Heart left ventricle (tissue), 16 donors: ENCODE measurements around the gene ANKDD1A. TPM values are rescaled to one million over a fixed set of nuclear protein-coding genes. Genes with fewer than 3 reads are reported as not detected.
A peak's percentile ranks its signal among the peaks of the same experiment; 100 is the strongest.

Source experiments
- ATAC-seq, 4 donors: fragments of 200-7000 bp; cut with Tn5 transposase; one replicate each; pipeline ENCODE4 v1.9.1; 2020 to 2022; ENCODE audit warnings: moderate library complexity in 4 of 4, mild to moderate bottlenecking in 3 of 4, moderate number of reproducible peaks in 1 of 4
- DNase-seq, 5 donors: peaks; one replicate each; pipeline ENCODE4 v3.0.0-alpha.2; 2020
- H3K27ac ChIP-seq, 12 donors: fragments of 200-600 bp; sonication (generic) in 4 of 12; one replicate each; pipeline versions ENCODE4 v1.5.0 to v1.8.0; 2016 to 2022; ENCODE audit warnings: mild to moderate bottlenecking in 2 of 12
- H3K27me3 ChIP-seq, 9 donors: fragments of 200-600 bp; sonication (generic) in 2 of 9; one replicate each; pipeline versions ENCODE4 v1.5.1 to v1.8.0; 2016 to 2022; ENCODE audit warnings: mild to moderate bottlenecking in 3 of 9
- H3K36me3 ChIP-seq, 9 donors: fragments of 200-600 bp; sonication (generic) in 2 of 9; one replicate each; pipeline versions ENCODE4 v1.5.0 to v1.8.0; 2018 to 2022; ENCODE audit warnings: mild to moderate bottlenecking in 2 of 9
- H3K4me1 ChIP-seq, 12 donors: fragments of 200-600 bp; sonication (generic) in 4 of 12; one replicate each; pipeline versions ENCODE4 v1.5.0 to v1.8.0; 2016 to 2022; ENCODE audit warnings: mild to moderate bottlenecking in 3 of 12
- H3K4me3 ChIP-seq, 12 donors: fragments of 200-600 bp; sonication (generic) in 4 of 12; one replicate each; pipeline versions ENCODE4 v1.5.0 to v1.8.0; 2017 to 2022; ENCODE audit warnings: mild to moderate bottlenecking in 9 of 12, moderate library complexity in 4 of 12
- H3K9me3 ChIP-seq, 12 donors: fragments of 200-600 bp; sonication (generic) in 4 of 12; one replicate each; pipeline versions ENCODE4 v1.5.0 to v1.8.0; 2016 to 2022; ENCODE audit warnings: mild to moderate bottlenecking in 1 of 12
- CTCF ChIP-seq, 12 donors: fragments of 200-600 bp; sonication (generic) in 4 of 12; IDR thresholded peaks; one replicate each; pipeline versions ENCODE4 v1.5.0 to v1.8.0; 2018 to 2022; ENCODE audit warnings: antibody characterized with exemption in 12 of 12, mild to moderate bottlenecking in 5 of 12
- POLR2A ChIP-seq, 2 donors: fragments of 450-650 bp; IDR thresholded peaks; one replicate each; pipeline ENCODE4 v1.6.1; 2017; ENCODE audit warnings: antibody characterized with exemption in 2 of 2, mild to moderate bottlenecking in 2 of 2, moderate library complexity in 2 of 2
- WGBS, 4 donors: extraction: QIAGEN DNeasy Blood & Tissue Kit in 2 of 4; methylation state at CpG; one replicate each; pipeline versions ENCODE4 v1.1.5 to v1.1.7; 2013 to 2018; 5-methylcytosine and 5-hydroxymethylcytosine counted together
- intact Hi-C, 10 donors: fragments of 100-400 bp; cut with DNase I; formaldehyde crosslinking; loops; one replicate each; pipeline versions ENCODE4 v1.11.1 to v1.14.2; 2022
- polyA plus RNA-seq, 2 donors: library from polyadenylated mRNA; stranded (reverse); fragments of 200-250 nt; gene quantifications; one replicate each; pipeline ENCODE4 v1.2.3, GENCODE V29; 2013
- total RNA-seq, 9 donors: library from RNA; depleted of rRNA in 2 of 9; stranded (reverse); fragments of >200 nt in 2 of 9; fragmentation: NEBNext Ultra II Directional in 3 of 9; extraction: Animal tissue kit (Norgen Biotek cat#: 25700) in 3 of 9; gene quantifications; one replicate each; pipeline versions ENCODE4 v1.1.0 to v1.2.4, GENCODE V29; 2016 to 2023
- donor health status: ischemic (EF 13 %, LVEDD 7.1; RV severe dilation, severe dysfunction).
- donor health status: healthy with polysubstance abuse.
- donor health status: DM: no; HTN: yes; CAD: no.
- donor health status: DM: no; HTN: no; CAD: no.
- donor health status: ischemic (EF 25% LVEDD 6.9; RV normal size, moderate dysfunction).
- donor health status: ischemic (EF 25% LVEDD 5.7; RV mildly dilated, moderate dysfunction).
- donor health status: healthy.
- donor health status: DM: yes; HTN: yes; CAD: no.
- donor health status: ischemic (EF 35%, LVEDD 5.7; RV mildly dilated, moderate dysfunction).
- donor health status: nonischemic (EF 11% LVEDD 7.7; RV severe dilation, severe dysfunction).
- donor health status: DM: yes; HTN: yes; CAD: no.
- donor health status: PGD.
- donor health status: ischemic (EF 29% LVEDD 5.4; RV normal size, mild dysfunction).
- donor health status: nonischemic (EF 23%, LVEDD 6.1; RV moderate dilation, normal function).

ANKDD1A gene
- total and polyA plus RNA-seq, 11 donors: 0.42 to 3.4 (median 1.1) TPM

GRCh38 chr15:64898406-64898805 is 13.3 kb upstream of the ANKDD1A start:
- TF ChIP-seq POLR2A (IDR thresholded peaks at IDR 0.05) (no peak), CTCF (IDR thresholded peaks at IDR 0.05) (no peak)
- intact Hi-C loops: loop anchor here in 5 of 10 donors (5.0 kb wide), 2 partner anchors 56 to 166 kb away; partner anchors contain the start of gene PLEKHO2 (in 5 of the 5)
- H3K4me3 ChIP-seq: no peak overlapping the region
- H3K9me3 ChIP-seq: peaks cover 0 to 20% (median 11%) of the 10 kb centered on the region in 12 donors
- peaks cover 20 to 76% (median 48%) of the 10 kb centered on the region in 12 donors for H3K4me1 ChIP-seq
- no peaks in the 10 kb centered on the region for H3K36me3 ChIP-seq
- DNase-seq (no peak), ATAC-seq (no peak)
- peak overlapping the region in 11 of 12 donors; percentile 68 to 99 (median 87) for H3K27ac ChIP-seq
- no peaks in the 10 kb centered on the region for H3K27me3 ChIP-seq
- WGBS, 4 donors: 91 to 96% (median 93%) methylated on average over 4 of the region's 4 CpGs

- H3K4me1 ChIP-seq: peaks cover 14 to 73% (median 23%) of the 10 kb centered on the region in 12 donors
- no peak overlapping the region for H3K27ac ChIP-seq
- no peaks in the 10 kb centered on the region for H3K27me3 ChIP-seq
- no peak for TF ChIP-seq CTCF (IDR thresholded peaks at IDR 0.05)
- H3K36me3 ChIP-seq: no peaks in the 10 kb centered on the region
- H3K4me3 ChIP-seq: no peak overlapping the region
- WGBS, 4 donors: 94 to 99% (median 97%) methylated on average over 5 of the region's 5 CpGs
- H3K9me3 ChIP-seq: peaks cover 0 to 20% (median 11%) of the 10 kb centered on the region in 12 donors
- DNase-seq: no peak
- intact Hi-C loops: loop anchor here in 1 of 10 donors (10.0 kb wide), 1 partner anchor 86 kb away; no protein-coding TSS in a partner anchor
- ATAC-seq: no peak
Measured at GRCh38 chr15:64901141-64901540, 10.6 kb upstream of the ANKDD1A start.

GRCh38 chr15:64901914-64902313 is 9.8 kb upstream of the ANKDD1A start:
- peak overlapping the region in 1 of 12 donors; percentile 4 for H3K27ac ChIP-seq
- H3K9me3 ChIP-seq: peaks cover 0 to 20% (median 11%) of the 10 kb centered on the region in 12 donors

GRCh38 chr15:64902863-64903262 is 8.8 kb upstream of the ANKDD1A start:
- intact Hi-C loops: loop anchor here in 1 of 10 donors (10.0 kb wide), 1 partner anchor 88 kb away; no protein-coding TSS in a partner anchor
- Histone ChIP-seq H3K9me3 (peaks cover 0 to 20% (median 11%) of the 10 kb centered on the region in 12 donors), H3K4me3 (no peak overlapping the region), H3K4me1 (peaks cover 0 to 56% (median 7%) of the 10 kb centered on the region in 12 donors), H3K27me3 (no peaks in the 10 kb centered on the region), H3K36me3 (no peaks in the 10 kb centered on the region), H3K27ac (peak overlapping the region in 1 of 12 donors; percentile 80)
- WGBS, 4 donors: 77 to 93% (median 90%) methylated on average over 4 of the region's 4 CpGs
- ATAC-seq: no peak
- DNase-seq: no peak
- TF ChIP-seq CTCF (IDR thresholded peaks at IDR 0.05): no peak
- no peak for TF ChIP-seq POLR2A (IDR thresholded peaks at IDR 0.05)

More at GRCh38 chr15:64901914-64902313, 9.8 kb upstream of the ANKDD1A start:
- DNase-seq: no peak
- TF ChIP-seq POLR2A (IDR thresholded peaks at IDR 0.05) (no peak), CTCF (IDR thresholded peaks at IDR 0.05) (no peak)
- WGBS, 4 donors: 43 to 99% (median 92%) methylated on average over 2 of the region's 2 CpGs
- Histone ChIP-seq H3K4me1 (peaks cover 8 to 65% (median 17%) of the 10 kb centered on the region in 12 donors), H3K27me3 (no peaks in the 10 kb centered on the region), H3K36me3 (no peaks in the 10 kb centered on the region), H3K4me3 (no peak overlapping the region)
- ATAC-seq: no peak
- intact Hi-C loops: loop anchor here in 1 of 10 donors (10.0 kb wide), 1 partner anchor 87 kb away; no protein-coding TSS in a partner anchor
